ENCODE data around the gene DOK5. TPM values are rescaled to one million over a fixed set of nuclear protein-coding genes. Genes with fewer than 3 reads are reported as not detected.

Gene DOK5
- polyA plus RNA-seq, 1 of the 3 experiments (the other 2 are of a cell fraction) = 12.4 TPM

DNA sequence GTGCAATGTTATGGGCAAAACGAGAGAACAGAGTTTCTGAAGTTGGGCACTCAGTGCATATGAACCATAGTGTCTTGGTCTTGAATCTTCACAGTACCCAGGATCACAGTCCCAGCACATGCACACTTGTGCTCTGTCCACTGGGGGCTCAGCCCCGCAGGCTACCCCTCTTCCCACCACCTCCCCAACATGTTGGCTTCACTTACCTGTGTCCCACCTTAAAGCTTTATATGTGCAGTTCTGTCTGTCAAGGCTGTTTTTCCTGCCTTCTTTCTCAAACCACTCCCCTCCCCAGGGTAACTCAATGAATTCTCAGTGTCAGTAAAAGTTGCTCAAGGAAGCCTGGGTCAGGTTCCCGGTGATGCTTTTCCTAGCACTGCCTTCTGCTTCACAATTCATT is 129.9 kb downstream of the DOK5 start (continued):
- TF ChIP-seq, protein P1, sequence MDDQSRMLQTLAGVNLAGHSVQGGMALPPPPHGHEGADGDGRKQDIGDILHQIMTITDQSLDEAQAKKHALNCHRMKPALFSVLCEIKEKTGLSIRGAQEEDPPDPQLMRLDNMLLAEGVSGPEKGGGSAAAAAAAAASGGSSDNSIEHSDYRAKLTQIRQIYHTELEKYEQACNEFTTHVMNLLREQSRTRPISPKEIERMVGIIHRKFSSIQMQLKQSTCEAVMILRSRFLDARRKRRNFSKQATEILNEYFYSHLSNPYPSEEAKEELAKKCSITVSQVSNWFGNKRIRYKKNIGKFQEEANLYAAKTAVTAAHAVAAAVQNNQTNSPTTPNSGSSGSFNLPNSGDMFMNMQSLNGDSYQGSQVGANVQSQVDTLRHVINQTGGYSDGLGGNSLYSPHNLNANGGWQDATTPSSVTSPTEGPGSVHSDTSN (IDR thresholded peaks at IDR 0.05) = no peak
- TF ChIP-seq RXRA (IDR thresholded peaks at IDR 0.05; ENCODE audit: borderline replicate concordance, low read depth) (no peak), YY1 (IDR thresholded peaks at IDR 0.05; ENCODE audit: low read depth) (no peak), RFX5 (IDR thresholded peaks at IDR 0.05; ENCODE audit: low read length) (no peak), RAD21 (IDR thresholded peaks at IDR 0.05; ENCODE audit: low read length) (no peak), TCF12 (IDR thresholded peaks at IDR 0.05) (no peak), POLR2AphosphoS5 (IDR thresholded peaks at IDR 0.05; ENCODE audit: low read depth, low read length) (no peak), FOXM1 (IDR thresholded peaks at IDR 0.05; ENCODE audit: low read depth) (no peak)
- TF ChIP-seq, protein P2, sequence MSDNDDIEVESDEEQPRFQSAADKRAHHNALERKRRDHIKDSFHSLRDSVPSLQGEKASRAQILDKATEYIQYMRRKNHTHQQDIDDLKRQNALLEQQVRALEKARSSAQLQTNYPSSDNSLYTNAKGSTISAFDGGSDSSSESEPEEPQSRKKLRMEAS (IDR thresholded peaks at IDR 0.05; ENCODE audit: low read depth) = no peak
- TF ChIP-seq, protein P3, sequence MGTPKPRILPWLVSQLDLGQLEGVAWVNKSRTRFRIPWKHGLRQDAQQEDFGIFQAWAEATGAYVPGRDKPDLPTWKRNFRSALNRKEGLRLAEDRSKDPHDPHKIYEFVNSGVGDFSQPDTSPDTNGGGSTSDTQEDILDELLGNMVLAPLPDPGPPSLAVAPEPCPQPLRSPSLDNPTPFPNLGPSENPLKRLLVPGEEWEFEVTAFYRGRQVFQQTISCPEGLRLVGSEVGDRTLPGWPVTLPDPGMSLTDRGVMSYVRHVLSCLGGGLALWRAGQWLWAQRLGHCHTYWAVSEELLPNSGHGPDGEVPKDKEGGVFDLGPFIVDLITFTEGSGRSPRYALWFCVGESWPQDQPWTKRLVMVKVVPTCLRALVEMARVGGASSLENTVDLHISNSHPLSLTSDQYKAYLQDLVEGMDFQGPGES (IDR thresholded peaks at IDR 0.05; ENCODE audit: low read depth, low read length) = no peak
- TF ChIP-seq, protein P4, sequence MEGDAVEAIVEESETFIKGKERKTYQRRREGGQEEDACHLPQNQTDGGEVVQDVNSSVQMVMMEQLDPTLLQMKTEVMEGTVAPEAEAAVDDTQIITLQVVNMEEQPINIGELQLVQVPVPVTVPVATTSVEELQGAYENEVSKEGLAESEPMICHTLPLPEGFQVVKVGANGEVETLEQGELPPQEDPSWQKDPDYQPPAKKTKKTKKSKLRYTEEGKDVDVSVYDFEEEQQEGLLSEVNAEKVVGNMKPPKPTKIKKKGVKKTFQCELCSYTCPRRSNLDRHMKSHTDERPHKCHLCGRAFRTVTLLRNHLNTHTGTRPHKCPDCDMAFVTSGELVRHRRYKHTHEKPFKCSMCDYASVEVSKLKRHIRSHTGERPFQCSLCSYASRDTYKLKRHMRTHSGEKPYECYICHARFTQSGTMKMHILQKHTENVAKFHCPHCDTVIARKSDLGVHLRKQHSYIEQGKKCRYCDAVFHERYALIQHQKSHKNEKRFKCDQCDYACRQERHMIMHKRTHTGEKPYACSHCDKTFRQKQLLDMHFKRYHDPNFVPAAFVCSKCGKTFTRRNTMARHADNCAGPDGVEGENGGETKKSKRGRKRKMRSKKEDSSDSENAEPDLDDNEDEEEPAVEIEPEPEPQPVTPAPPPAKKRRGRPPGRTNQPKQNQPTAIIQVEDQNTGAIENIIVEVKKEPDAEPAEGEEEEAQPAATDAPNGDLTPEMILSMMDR (IDR thresholded peaks at IDR 0.05) = no peak

DNA sequence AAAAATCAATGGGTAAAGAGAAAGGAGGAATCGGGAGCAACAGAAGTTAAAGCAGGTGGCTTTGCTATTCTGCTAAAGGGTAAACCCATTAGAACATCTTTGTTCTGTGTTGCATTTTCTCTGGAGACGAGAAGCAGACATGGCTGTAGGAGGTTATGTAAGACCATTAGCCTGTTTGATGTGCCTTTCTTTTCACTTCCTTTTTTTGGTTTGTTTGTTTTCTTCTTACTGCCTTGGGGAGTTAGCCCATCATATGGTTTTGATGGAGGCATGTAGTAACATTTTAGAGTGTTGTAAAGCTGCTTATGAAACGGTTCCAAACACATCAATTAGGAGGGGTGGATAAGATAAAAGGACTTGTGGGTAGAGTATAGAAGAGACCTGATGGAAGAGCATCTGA is 131.0 kb downstream of the DOK5 start:
- no peak for TF ChIP-seq JUND (IDR thresholded peaks at IDR 0.05)
- TF ChIP-seq SIN3A (IDR thresholded peaks at IDR 0.05; ENCODE audit: borderline replicate concordance, low read depth, low read length) = no peak
- no peak for TF ChIP-seq RXRA (IDR thresholded peaks at IDR 0.05; ENCODE audit: borderline replicate concordance, low read depth)
- TF ChIP-seq, protein P5, sequence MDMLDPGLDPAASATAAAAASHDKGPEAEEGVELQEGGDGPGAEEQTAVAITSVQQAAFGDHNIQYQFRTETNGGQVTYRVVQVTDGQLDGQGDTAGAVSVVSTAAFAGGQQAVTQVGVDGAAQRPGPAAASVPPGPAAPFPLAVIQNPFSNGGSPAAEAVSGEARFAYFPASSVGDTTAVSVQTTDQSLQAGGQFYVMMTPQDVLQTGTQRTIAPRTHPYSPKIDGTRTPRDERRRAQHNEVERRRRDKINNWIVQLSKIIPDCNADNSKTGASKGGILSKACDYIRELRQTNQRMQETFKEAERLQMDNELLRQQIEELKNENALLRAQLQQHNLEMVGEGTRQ (IDR thresholded peaks at IDR 0.05; ENCODE audit: borderline replicate concordance, low read depth, low read length) = no peak
- TF ChIP-seq, protein P6, sequence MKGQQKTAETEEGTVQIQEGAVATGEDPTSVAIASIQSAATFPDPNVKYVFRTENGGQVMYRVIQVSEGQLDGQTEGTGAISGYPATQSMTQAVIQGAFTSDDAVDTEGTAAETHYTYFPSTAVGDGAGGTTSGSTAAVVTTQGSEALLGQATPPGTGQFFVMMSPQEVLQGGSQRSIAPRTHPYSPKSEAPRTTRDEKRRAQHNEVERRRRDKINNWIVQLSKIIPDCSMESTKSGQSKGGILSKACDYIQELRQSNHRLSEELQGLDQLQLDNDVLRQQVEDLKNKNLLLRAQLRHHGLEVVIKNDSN (IDR thresholded peaks at IDR 0.05; ENCODE audit: borderline replicate concordance, low read depth) = no peak
- no peak for TF ChIP-seq TEAD4 (IDR thresholded peaks at IDR 0.05; ENCODE audit: borderline replicate concordance, insufficient read depth)
- TF ChIP-seq MEF2A (IDR thresholded peaks at IDR 0.05; ENCODE audit: borderline replicate concordance, low read depth) = no peak
- no peak for TF ChIP-seq RAD21 (IDR thresholded peaks at IDR 0.05; ENCODE audit: low read length)
- no peak for TF ChIP-seq SMC3 (IDR thresholded peaks at IDR 0.05; ENCODE audit: low read depth, low read length)
- TF ChIP-seq, protein P3 (IDR thresholded peaks at IDR 0.05; ENCODE audit: low read depth, low read length) = no peak
- TF ChIP-seq GATA2 (CRISPR knock-in tag; IDR thresholded peaks at IDR 0.05) = no peak
- TF ChIP-seq RCOR1 (IDR thresholded peaks at IDR 0.05; ENCODE audit: low read length) = no peak
- no peak overlapping the region for H2AFZ ChIP-seq (ENCODE audit: low read depth)
- WGBS (ENCODE audit: low lambda C conversion rate) = 23% methylated on average over 3 of the region's 3 CpGs
- H3K9ac ChIP-seq = no peak overlapping the region
- H3K4me3 ChIP-seq (ENCODE audit: low read depth in 2 of 2, low read length in 1 of 2) = no peak overlapping the region
- no peaks in the 10 kb centered on the region for H3K9me3 ChIP-seq
- H3K27ac ChIP-seq (ENCODE audit: low read depth in 2 of 2, low read length in 1 of 2) = no peak overlapping the region
- ChIA-PET CTCF (no interaction called here), POLR2A (no interaction called here)
- H3F3A ChIP-seq (replicated peaks; ENCODE audit: insufficient read depth) = no peaks in the 10 kb centered on the region
- no peaks in the 10 kb centered on the region for H3K27me3 ChIP-seq (ENCODE audit: insufficient read depth)
- DNase-seq = no peak
- no peaks in the 10 kb centered on the region for H3K4me1 ChIP-seq (ENCODE audit: control insufficient read depth in 1 of 2, insufficient read depth in 2 of 2, low read depth in 1 of 2, low read length in 1 of 2)
- no peak overlapping the region for H3K4me2 ChIP-seq
- H3K9me2 ChIP-seq = no peaks in the 10 kb centered on the region
- no peaks in the 10 kb centered on the region for H4K20me1 ChIP-seq (ENCODE audit: insufficient read depth)
- no peaks in the 10 kb centered on the region for H3K79me2 ChIP-seq (ENCODE audit: insufficient read depth)
- peaks cover 0 to 7% of the 10 kb centered on the region in 2 experiments for H3K36me3 ChIP-seq (replicated peaks in 1 of 2; ENCODE audit: control insufficient read depth in 1 of 2, insufficient read depth in 2 of 2, low read length in 1 of 2)
